SK-N-MC (cell line): ENCODE data around the gene CACNB1.

Experiments
- EZH2 ChIP-seq: fragments of 200-600 bp; sonication (generic); IDR thresholded peaks from one replicate; pipeline ENCODE4 v1.6.1; 2017; ENCODE audit warnings: antibody characterized with exemption
- FOXP2 ChIP-seq: optimal IDR thresholded peaks from 2 replicates; pipeline ENCODE3; 2011; ENCODE audit warnings: mild to moderate bottlenecking, moderate library complexity; ENCODE audit not compliant: insufficient read depth; ENCODE audit errors: extremely low read length, control extremely low read depth
- POLR2AphosphoS5 ChIP-seq: IDR thresholded peaks from 2 replicates; pipeline ENCODE4 v1.6.1; 2012; ENCODE audit warnings: mild to moderate bottlenecking, low read depth, low read length, borderline replicate concordance

DNA sequence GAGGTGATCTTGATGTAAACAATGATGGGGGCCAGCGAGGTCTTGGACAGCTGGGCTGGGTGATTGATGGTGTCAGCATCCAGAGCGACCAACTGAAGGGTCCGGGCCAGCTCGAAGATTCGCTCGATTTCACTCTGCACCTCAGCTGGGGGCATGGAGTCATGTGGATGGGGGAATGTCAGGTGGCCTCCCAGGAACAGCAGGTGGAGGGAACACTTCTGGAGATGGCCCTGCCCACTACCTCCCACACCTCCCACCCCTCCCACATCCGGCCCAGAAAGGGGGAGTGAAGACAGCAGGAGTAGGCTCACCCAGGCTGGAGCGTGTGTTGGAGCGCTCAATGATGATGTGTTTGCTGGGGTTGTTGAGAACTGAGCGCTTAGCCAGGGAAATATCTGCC lies 13.7 kb downstream of the CACNB1 start:
- no peak for TF ChIP-seq EZH2
- TF ChIP-seq POLR2AphosphoS5, result no peak
- no peak for TF ChIP-seq FOXP2
